Measurements from ENCODE around the gene ODF2L.

Gene ODF2L

GRCh38 chr1:86409416-86410021 lies 13.4 kb upstream of the ODF2L start:
- POLR2A ChIA-PET, result no interaction called here
- TF ChIP-seq ZNF48 (tag by site-specific recombination; IDR thresholded peaks at IDR 0.05), result no peak
- TF ChIP-seq GLIS1 (tag by site-specific recombination; IDR thresholded peaks at IDR 0.05), result peak; percentile 75
- TF ChIP-seq ZNF488 (tag by site-specific recombination; IDR thresholded peaks at IDR 0.05), result no peak
- peak; percentile 77 for TF ChIP-seq ZNF600 (tag by site-specific recombination; IDR thresholded peaks at IDR 0.05)
- peak; percentile 29; the same call in 1 of the 2 replicates for TF ChIP-seq ZFHX2 (tag by site-specific recombination; conservative IDR thresholded peaks at IDR 0.05)
- peak; percentile 87 for TF ChIP-seq TRIM28 (IDR thresholded peaks at IDR 0.05; ENCODE audit: borderline replicate concordance, low read length)
- TF ChIP-seq ZNF350 (tag by site-specific recombination; IDR thresholded peaks at IDR 0.05), result no peak
- TF ChIP-seq EGR2 (tag by site-specific recombination; IDR thresholded peaks at IDR 0.05; ENCODE audit: low read depth), result peak; percentile 36; the same call in 1 of the 2 replicates
- TF ChIP-seq SP7 (tag by site-specific recombination; IDR thresholded peaks at IDR 0.05), result peak; percentile 46; the same call in 1 of the 2 replicates
- no peaks in the 10 kb centered on the region for H3K9me3 ChIP-seq (ENCODE audit: control insufficient read depth, insufficient read depth, low read depth, low read length)
- no peak overlapping the region for H3K27ac ChIP-seq (ENCODE audit: extremely low read depth, low read depth, low read length)
- no peaks in the 10 kb centered on the region for H3K4me1 ChIP-seq (ENCODE audit: control insufficient read depth, insufficient read depth, low read length)
- no peak overlapping the region for H3K4me3 ChIP-seq (ENCODE audit: low read depth, low read length)
- no peaks in the 10 kb centered on the region for H3K36me3 ChIP-seq (ENCODE audit: control insufficient read depth in 2 of 2, insufficient read depth in 1 of 2, low read length in 2 of 2)
- CTCF ChIA-PET, result no interaction called here

GRCh38 chr1:86396498-86396890 lies 371 bp upstream of the ODF2L start:
- ChIA-PET POLR2A (interaction anchor here (1.2 to 1.3 kb wide), 2 partner anchors 10 kb away, joined by 4 to 5 read pairs; no protein-coding TSS in a partner anchor), CTCF (interaction anchor here (1.0 kb wide), 1 partner anchor 104 kb away, joined by 4 read pairs; no protein-coding TSS in a partner anchor)
- Histone ChIP-seq H3K9me3 (ENCODE audit: control insufficient read depth, insufficient read depth, low read depth, low read length) (no peaks in the 10 kb centered on the region), H3K4me1 (ENCODE audit: control insufficient read depth, insufficient read depth, low read length) (peaks cover 2% of the 10 kb centered on the region; the same call in 1 of the 2 replicates), H3K4me3 (ENCODE audit: low read depth, low read length) (peak overlapping the region; percentile 97), H3K36me3 (ENCODE audit: control insufficient read depth in 2 of 2, insufficient read depth in 1 of 2, low read length in 2 of 2) (no peaks in the 10 kb centered on the region), H3K27ac (ENCODE audit: extremely low read depth, low read depth, low read length) (no peak overlapping the region)
- TF ChIP-seq ZNF660 (tag by site-specific recombination; IDR thresholded peaks at IDR 0.05) (0 out of 2 replicates have a peak, but pooled peaks have one; percentile 13), ZXDB (tag by site-specific recombination; IDR thresholded peaks at IDR 0.05) (no peak), ZNF664 (tag by site-specific recombination; IDR thresholded peaks at IDR 0.05) (peak; percentile 62)

GRCh38 chr1:86394416-86394815 lies 1.7 kb downstream of the ODF2L start:
- no peaks in the 10 kb centered on the region for H3K9me3 ChIP-seq (ENCODE audit: control insufficient read depth, insufficient read depth, low read depth, low read length)
- no peak overlapping the region for H3K27ac ChIP-seq (ENCODE audit: extremely low read depth, low read depth, low read length)
- no peaks in the 10 kb centered on the region for H3K36me3 ChIP-seq (ENCODE audit: control insufficient read depth in 2 of 2, insufficient read depth in 1 of 2, low read length in 2 of 2)
- H3K4me3 ChIP-seq (ENCODE audit: low read depth, low read length), result no peak overlapping the region
- peaks cover 2% of the 10 kb centered on the region; the same call in 1 of the 2 replicates for H3K4me1 ChIP-seq (ENCODE audit: control insufficient read depth, insufficient read depth, low read length)
- POLR2A ChIA-PET, result no interaction called here
- CTCF ChIA-PET, result interaction anchor here (2.0 kb wide), 1 partner anchor 14 kb away, joined by 8 read pairs; no protein-coding TSS in a partner anchor
- TF ChIP-seq SCRT2 (tag by site-specific recombination; IDR thresholded peaks at IDR 0.05) (no peak), SP2 (tag by site-specific recombination; IDR thresholded peaks at IDR 0.05) (no peak), ZNF610 (tag by site-specific recombination; IDR thresholded peaks at IDR 0.05; ENCODE audit: borderline replicate concordance) (no peak), AEBP2 (tag by site-specific recombination; IDR thresholded peaks at IDR 0.05; ENCODE audit: borderline replicate concordance) (no peak), ZNF621 (tag by site-specific recombination; IDR thresholded peaks at IDR 0.05) (no peak), ZNF280C (tag by site-specific recombination; IDR thresholded peaks at IDR 0.05) (no peak), ZNF791 (tag by site-specific recombination; IDR thresholded peaks at IDR 0.05) (no peak), OSR2 (tag by site-specific recombination; IDR thresholded peaks at IDR 0.05) (no peak), ZNF76 (tag by site-specific recombination; IDR thresholded peaks at IDR 0.05; ENCODE audit: borderline replicate concordance, low read depth) (no peak), ZNF658 (tag by site-specific recombination; IDR thresholded peaks at IDR 0.05) (no peak), ZNF280D (tag by site-specific recombination; IDR thresholded peaks at IDR 0.05) (no peak), ZBTB48 (tag by site-specific recombination; IDR thresholded peaks at IDR 0.05) (no peak), ZNF561 (tag by site-specific recombination; IDR thresholded peaks at IDR 0.05; ENCODE audit: borderline replicate concordance) (no peak)
